Aorta (tissue), 5 donors: ENCODE measurements around the gene DVL2. TPM values are rescaled to one million over a fixed set of nuclear protein-coding genes. Genes with fewer than 3 reads are reported as not detected.

ENCODE experiments used
- ATAC-seq: fragments of 200-7000 bp; cut with Tn5 transposase; one replicate; pipeline ENCODE4 v1.9.1; 2022; ENCODE audit warnings: moderate library complexity; ENCODE audit not compliant: low FRiP score
- DNase-seq, 2 donors: peaks; one replicate each; pipeline ENCODE4 v3.0.0-alpha.2; 2020
- H3K27ac ChIP-seq, 2 donors: one replicate each; pipeline ENCODE4 v1.5.1; 2013; ENCODE audit warnings: low read length in 2 of 2, mild to moderate bottlenecking in 2 of 2, moderate library complexity in 2 of 2, control low read depth in 1 of 2, inconsistent platforms in 1 of 2, low read depth in 1 of 2
- H3K27me3 ChIP-seq, 2 donors: one replicate each; pipeline ENCODE4 v1.6.1; 2013; ENCODE audit warnings: control low read depth in 1 of 2, low read length in 1 of 2, mild to moderate bottlenecking in 1 of 2, moderate library complexity in 1 of 2; ENCODE audit not compliant: insufficient read depth in 2 of 2, control insufficient read depth in 1 of 2
- H3K36me3 ChIP-seq, 2 donors: one replicate each; pipeline ENCODE4 v1.6.1; 2013; ENCODE audit warnings: control low read depth in 1 of 2, low read length in 1 of 2, mild to moderate bottlenecking in 1 of 2; ENCODE audit not compliant: insufficient read depth in 2 of 2, control insufficient read depth in 1 of 2
- H3K4me1 ChIP-seq, 2 donors: one replicate each; pipeline ENCODE4 v1.6.1; 2013; ENCODE audit warnings: low read length in 2 of 2, control low read depth in 1 of 2, mild to moderate bottlenecking in 1 of 2, moderate library complexity in 1 of 2; ENCODE audit not compliant: insufficient read depth in 2 of 2, control insufficient read depth in 1 of 2
- H3K4me3 ChIP-seq, 2 donors: one replicate each; pipeline ENCODE4 v1.5.1; 2013; ENCODE audit warnings: low read length in 2 of 2, control low read depth in 1 of 2, mild to moderate bottlenecking in 1 of 2
- H3K9me3 ChIP-seq: one replicate; pipeline ENCODE4 v1.6.1; 2013; ENCODE audit warnings: mild to moderate bottlenecking, low read length; ENCODE audit not compliant: control insufficient read depth
- WGBS, 2 donors: extraction: QIAGEN DNeasy Blood & Tissue Kit; methylation state at CpG; one replicate each; pipeline ENCODE4 v1.1.7; 2013; 5-methylcytosine and 5-hydroxymethylcytosine counted together
- intact Hi-C, 2 donors: fragments of 100-400 bp; cut with DNase I; formaldehyde crosslinking; loops; one replicate each; pipeline versions ENCODE4 v1.14.2 to v1.15.0; 2022
- polyA plus RNA-seq, 2 donors: library from polyadenylated mRNA; stranded (reverse); fragments of 200-250 nt; gene quantifications; one replicate each; pipeline ENCODE4 v1.2.3, GENCODE V29; 2013
- total RNA-seq, 2 donors: library from RNA; stranded (reverse); fragmentation: NEBNext Ultra II Directional; extraction: Animal tissue kit (Norgen Biotek cat#: 25700); gene quantifications; one replicate each; pipeline ENCODE4 v1.2.1, GENCODE V29; 2021
- donor health status: healthy with polysubstance abuse.
- donor health status: Bipolar disorder and iron deficiency.
- donor health status: DM: no; HTN: no; CAD: no.
- donor health status: DM: no; HTN: no; CAD: no.
- donor health status: DM: yes; HTN: yes; CAD: no.

DVL2 gene
- total and polyA plus RNA-seq, 4 donors, result 10.0 to 45.6 (median 25.1) TPM

- intact Hi-C loops, result no loop called here
- peak overlapping the region; percentile 29 to 48 for H3K4me3 ChIP-seq
- ATAC-seq (no peak), DNase-seq (no peak)
- peaks cover 0 to 3% of the 10 kb centered on the region in 2 donors for H3K4me1 ChIP-seq
- peaks cover 0 to 2% of the 10 kb centered on the region in 2 donors for H3K36me3 ChIP-seq
- 27 to 28% methylated on average over 9 of the region's 9 CpGs for WGBS, 2 donors
- no peaks in the 10 kb centered on the region for H3K9me3 ChIP-seq
- H3K27me3 ChIP-seq, result no peaks in the 10 kb centered on the region
- peak overlapping the region in 1 of 2 donors; percentile 38 for H3K27ac ChIP-seq
Observed at GRCh38 chr17:7241090-7241733, 6.9 kb upstream of the DVL2 start.

- intact Hi-C loops, result no loop called here
- H3K4me1 ChIP-seq, result peaks cover 0 to 3% of the 10 kb centered on the region in 2 donors
- no peak overlapping the region for H3K27ac ChIP-seq
- 64 to 71% methylated on average over 4 of the region's 4 CpGs for WGBS, 2 donors
- no peak for ATAC-seq
- H3K9me3 ChIP-seq, result no peaks in the 10 kb centered on the region
- H3K36me3 ChIP-seq, result no peaks in the 10 kb centered on the region
- H3K4me3 ChIP-seq, result no peak overlapping the region
- no peaks in the 10 kb centered on the region for H3K27me3 ChIP-seq
- DNase-seq, result no peak
Observed at GRCh38 chr17:7240375-7240774, 6.1 kb upstream of the DVL2 start.

- Histone ChIP-seq H3K27ac (peak within 1 kb of the TSS; percentile 20 to 66), H3K9me3 (no peaks in the 10 kb centered on the region), H3K4me1 (peaks cover 0 to 3% of the 10 kb centered on the region in 2 donors), H3K36me3 (no peaks in the 10 kb centered on the region), H3K27me3 (no peaks in the 10 kb centered on the region), H3K4me3 (peak within 1 kb of the TSS; percentile 93 to 96)
- intact Hi-C loops, result no loop called here
- DNase-seq, result peak; percentile 99
- peak; percentile 88 for ATAC-seq
- 1% methylated on average over 61 to 72 of the region's 72 CpGs for WGBS, 2 donors
Observed at GRCh38 chr17:7239091-7240027, 5.0 kb upstream of the DVL2 start, which contains the start of gene PHF23. TSS of gene PHF23 (minus strand) at chr17:7239457. CDS start at chr17:7239279, 178 bp downstream.

- H3K9me3 ChIP-seq, result no peaks in the 10 kb centered on the region
- H3K27ac ChIP-seq, result peak overlapping the region; percentile 20 to 66
- no peaks in the 10 kb centered on the region for H3K36me3 ChIP-seq
- H3K4me3 ChIP-seq, result peak overlapping the region; percentile 93 to 96
- no peaks in the 10 kb centered on the region for H3K27me3 ChIP-seq
- DNase-seq (peak in 1 of 2 donors; percentile 57), ATAC-seq (no peak)
- WGBS, 2 donors, result 1% methylated on average over 28 to 39 of the region's 39 CpGs
- H3K4me1 ChIP-seq, result peaks cover 0 to 3% of the 10 kb centered on the region in 2 donors
- intact Hi-C loops, result no loop called here
Observed at GRCh38 chr17:7238420-7239090, 4.2 kb upstream of the DVL2 start.

GRCh38 chr17:7237761-7238419, 3.6 kb upstream of the DVL2 start:
- intact Hi-C loops, result no loop called here
- Histone ChIP-seq H3K4me1 (peaks cover 0 to 3% of the 10 kb centered on the region in 2 donors), H3K9me3 (no peaks in the 10 kb centered on the region), H3K36me3 (no peaks in the 10 kb centered on the region), H3K27me3 (no peaks in the 10 kb centered on the region), H3K27ac (peak overlapping the region in 1 of 2 donors; percentile 28), H3K4me3 (peak overlapping the region; percentile 93 to 96)
- 1 to 3% methylated on average over 44 to 73 of the region's 73 CpGs for WGBS, 2 donors
- ATAC-seq (no peak), DNase-seq (peak; percentile 90 to 95)

GRCh38 chr17:7237266-7237760, 3.0 kb upstream of the DVL2 start:
- ATAC-seq (no peak), DNase-seq (no peak)
- H3K27me3 ChIP-seq, result no peaks in the 10 kb centered on the region
- no peaks in the 10 kb centered on the region for H3K9me3 ChIP-seq
- 31% methylated on average over 6 of the region's 6 CpGs for WGBS, 2 donors
- H3K36me3 ChIP-seq, result no peaks in the 10 kb centered on the region
- peaks cover 0 to 3% of the 10 kb centered on the region in 2 donors for H3K4me1 ChIP-seq
- intact Hi-C loops, result no loop called here
- peak overlapping the region in 1 of 2 donors; percentile 93 for H3K4me3 ChIP-seq
- peak overlapping the region in 1 of 2 donors; percentile 48 for H3K27ac ChIP-seq

GRCh38 chr17:7236808-7237207, 2.5 kb upstream of the DVL2 start:
- Histone ChIP-seq H3K4me1 (peaks cover 0 to 3% of the 10 kb centered on the region in 2 donors), H3K27me3 (no peaks in the 10 kb centered on the region), H3K27ac (no peak overlapping the region), H3K4me3 (no peak overlapping the region), H3K36me3 (no peaks in the 10 kb centered on the region), H3K9me3 (no peaks in the 10 kb centered on the region)
- intact Hi-C loops, result no loop called here
- peak in 1 of 2 donors; percentile 46 for DNase-seq
- WGBS, 2 donors, result 82 to 84% methylated on average over 6 of the region's 6 CpGs
- ATAC-seq, result no peak
